Measurements from ENCODE around the gene AP5M1.
"Not testable (repeated sequence)": the region's sequence is repeated elsewhere in the genome, so short reads cannot be mapped to it uniquely, and the experiment has no call there.

Gene AP5M1

GRCh38 chr14:57245941-57246340, 22.8 kb upstream of the AP5M1 start:
- Histone ChIP-seq H4K20me1 (ENCODE audit: insufficient read depth, low read length, poor library complexity, severe bottlenecking) (peaks cover 24% of the 10 kb centered on the region), H3K36me3 (ENCODE audit: insufficient read depth, low read length) (peaks cover 43% of the 10 kb centered on the region; the same call in 1 of the 2 replicates), H3K79me2 (ENCODE audit: insufficient read depth, low read length) (peaks cover 22% of the 10 kb centered on the region), H3K4me2 (ENCODE audit: low read depth, low read length, poor library complexity, severe bottlenecking) (no peak overlapping the region), H3K9me2 (replicated peaks; ENCODE audit: low read depth, low read length) (no peaks in the 10 kb centered on the region), H3F3A (ENCODE audit: low read depth) (no peaks in the 10 kb centered on the region), H3K9ac (ENCODE audit: low read depth, low read length, poor library complexity, severe bottlenecking) (no peak overlapping the region), H3K4me1 (ENCODE audit: insufficient read depth, low read length, poor library complexity, severe bottlenecking) (no peaks in the 10 kb centered on the region), H3K4me3 (ENCODE audit: low read length, poor library complexity, severe bottlenecking) (no peak overlapping the region), H2AFZ (ENCODE audit: low read length) (no peak overlapping the region), H3K9me3 (ENCODE audit: insufficient read depth, low read depth, low read length) (no peaks in the 10 kb centered on the region), H3K27me3 (ENCODE audit: insufficient read depth, low read length, poor library complexity, severe bottlenecking) (no peaks in the 10 kb centered on the region)
- TF ChIP-seq CTCF (conservative IDR thresholded peaks at IDR 0.05; ENCODE audit: low read length) = no peak
- no peak for TF ChIP-seq EZH2phosphoT487 (IDR thresholded peaks at IDR 0.05; ENCODE audit: borderline replicate concordance)

- Histone ChIP-seq H3K9ac (ENCODE audit: low read depth, low read length, poor library complexity, severe bottlenecking) (no peak overlapping the region), H3F3A (ENCODE audit: low read depth) (no peaks in the 10 kb centered on the region), H2AFZ (ENCODE audit: low read length) (no peak overlapping the region), H3K4me2 (ENCODE audit: low read depth, low read length, poor library complexity, severe bottlenecking) (no peak overlapping the region), H4K20me1 (ENCODE audit: insufficient read depth, low read length, poor library complexity, severe bottlenecking) (peaks cover 32% of the 10 kb centered on the region), H3K9me3 (ENCODE audit: insufficient read depth, low read depth, low read length) (no peaks in the 10 kb centered on the region), H3K9me2 (replicated peaks; ENCODE audit: low read depth, low read length) (no peaks in the 10 kb centered on the region), H3K27me3 (ENCODE audit: insufficient read depth, low read length, poor library complexity, severe bottlenecking) (no peaks in the 10 kb centered on the region), H3K4me1 (ENCODE audit: insufficient read depth, low read length, poor library complexity, severe bottlenecking) (peaks cover 4% of the 10 kb centered on the region), H3K36me3 (ENCODE audit: insufficient read depth, low read length) (peaks cover 43% of the 10 kb centered on the region; the same call in 1 of the 2 replicates), H3K79me2 (ENCODE audit: insufficient read depth, low read length) (peaks cover 34% of the 10 kb centered on the region), H3K4me3 (ENCODE audit: low read length, poor library complexity, severe bottlenecking) (no peak overlapping the region)
- TF ChIP-seq EZH2phosphoT487 (IDR thresholded peaks at IDR 0.05; ENCODE audit: borderline replicate concordance) = no peak
- no peak for TF ChIP-seq CTCF (conservative IDR thresholded peaks at IDR 0.05; ENCODE audit: low read length)
Observed at GRCh38 chr14:57246933-57247657, 21.7 kb upstream of the AP5M1 start.

GRCh38 chr14:57254884-57255283, 13.9 kb upstream of the AP5M1 start:
- H3F3A ChIP-seq (ENCODE audit: low read depth) = no peaks in the 10 kb centered on the region
- H3K4me2 ChIP-seq (ENCODE audit: low read depth, low read length, poor library complexity, severe bottlenecking) = no peak overlapping the region
- H3K79me2 ChIP-seq (ENCODE audit: insufficient read depth, low read length) = peaks cover 98% of the 10 kb centered on the region
- TF ChIP-seq EZH2phosphoT487 (IDR thresholded peaks at IDR 0.05; ENCODE audit: borderline replicate concordance) = no peak
- TF ChIP-seq CTCF (conservative IDR thresholded peaks at IDR 0.05; ENCODE audit: low read length) = no peak
- H3K27me3 ChIP-seq (ENCODE audit: insufficient read depth, low read length, poor library complexity, severe bottlenecking) = no peaks in the 10 kb centered on the region
- H3K36me3 ChIP-seq (ENCODE audit: insufficient read depth, low read length) = no peaks in the 10 kb centered on the region; the same call in 1 of the 2 replicates
- H2AFZ ChIP-seq (ENCODE audit: low read length) = no peak overlapping the region
- no peaks in the 10 kb centered on the region for H3K9me2 ChIP-seq (replicated peaks; ENCODE audit: low read depth, low read length)
- H3K4me3 ChIP-seq (ENCODE audit: low read length, poor library complexity, severe bottlenecking) = no peak overlapping the region
- peaks cover 55% of the 10 kb centered on the region for H4K20me1 ChIP-seq (ENCODE audit: insufficient read depth, low read length, poor library complexity, severe bottlenecking)
- H3K4me1 ChIP-seq (ENCODE audit: insufficient read depth, low read length, poor library complexity, severe bottlenecking) = peaks cover 10% of the 10 kb centered on the region
- H3K9ac ChIP-seq (ENCODE audit: low read depth, low read length, poor library complexity, severe bottlenecking) = no peak overlapping the region
- H3K9me3 ChIP-seq (ENCODE audit: insufficient read depth, low read depth, low read length) = no peaks in the 10 kb centered on the region

- not testable (repeated sequence) for H3K9me2 ChIP-seq (replicated peaks; ENCODE audit: low read depth, low read length); H3K9ac ChIP-seq (ENCODE audit: low read depth, low read length, poor library complexity, severe bottlenecking); H3F3A ChIP-seq (ENCODE audit: low read depth); H3K9me3 ChIP-seq (ENCODE audit: insufficient read depth, low read depth, low read length); H3K36me3 ChIP-seq (ENCODE audit: insufficient read depth, low read length); H2AFZ ChIP-seq (ENCODE audit: low read length); H3K4me2 ChIP-seq (ENCODE audit: low read depth, low read length, poor library complexity, severe bottlenecking); H3K4me3 ChIP-seq (ENCODE audit: low read length, poor library complexity, severe bottlenecking); H3K27me3 ChIP-seq (ENCODE audit: insufficient read depth, low read length, poor library complexity, severe bottlenecking)
- Histone ChIP-seq H3K79me2 (ENCODE audit: insufficient read depth, low read length) (peaks cover 92% of the 10 kb centered on the region), H3K4me1 (ENCODE audit: insufficient read depth, low read length, poor library complexity, severe bottlenecking) (peaks cover 15% of the 10 kb centered on the region), H4K20me1 (ENCODE audit: insufficient read depth, low read length, poor library complexity, severe bottlenecking) (peaks cover 57% of the 10 kb centered on the region)
Observed at GRCh38 chr14:57258221-57258620, 10.6 kb upstream of the AP5M1 start.
